GM06990 (cell line): Measurements from ENCODE around the gene ANKRD60.

Source experiments
- DNase-seq: peaks from one replicate; pipeline ENCODE4 v3.0.0-alpha.2; 2011; ENCODE audit not compliant: insufficient read length; ENCODE audit errors: extremely low read depth
- H3K27me3 ChIP-seq: replicated peaks from 2 replicates; pipeline ENCODE4 v1.6.0; 2011; ENCODE audit warnings: low read length; ENCODE audit not compliant: control insufficient read depth, insufficient read depth
- H3K36me3 ChIP-seq: 2 replicates; pipeline ENCODE4 v1.5.1; 2011; ENCODE audit warnings: low read length; ENCODE audit not compliant: control insufficient read depth, insufficient read depth
- H3K4me3 ChIP-seq: replicated peaks from 2 replicates; pipeline ENCODE4 v1.5.1; 2011; ENCODE audit warnings: low read depth, mild to moderate bottlenecking, control low read depth, low read length
- TF ChIP-seq, protein P1 (sequence below): IDR thresholded peaks from 2 replicates; pipeline ENCODE4 v1.5.1; 2011; ENCODE audit warnings: low read length, control low read depth, mild to moderate bottlenecking, inconsistent platforms; ENCODE audit not compliant: insufficient read depth, poor library complexity, severe bottlenecking

ANKRD60 gene

DNA sequence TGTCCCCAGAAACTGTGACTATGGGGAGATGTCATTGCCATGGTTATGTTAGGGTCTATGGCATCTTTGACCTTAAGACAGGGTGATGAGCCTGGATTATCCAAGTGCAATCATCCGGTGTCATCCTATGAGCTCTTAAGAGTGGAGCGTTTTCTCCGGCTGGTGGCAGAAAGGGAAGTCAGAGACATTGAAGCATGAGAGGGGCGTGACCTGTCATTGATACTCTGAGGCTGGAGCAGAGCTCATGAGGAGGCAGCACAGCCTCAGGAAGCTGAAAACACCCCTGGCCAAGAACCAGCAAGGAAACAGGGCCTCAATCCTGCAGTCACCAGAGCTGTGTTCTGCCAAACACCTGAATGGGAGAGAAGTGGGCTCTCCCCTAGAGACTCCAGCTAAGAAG lies 59.6 kb downstream of the ANKRD60 start:
- peaks cover 1% of the 10 kb centered on the region for H3K27me3 ChIP-seq
- DNase-seq = no peak
- H3K36me3 ChIP-seq = no peaks in the 10 kb centered on the region
- TF ChIP-seq, protein P1, sequence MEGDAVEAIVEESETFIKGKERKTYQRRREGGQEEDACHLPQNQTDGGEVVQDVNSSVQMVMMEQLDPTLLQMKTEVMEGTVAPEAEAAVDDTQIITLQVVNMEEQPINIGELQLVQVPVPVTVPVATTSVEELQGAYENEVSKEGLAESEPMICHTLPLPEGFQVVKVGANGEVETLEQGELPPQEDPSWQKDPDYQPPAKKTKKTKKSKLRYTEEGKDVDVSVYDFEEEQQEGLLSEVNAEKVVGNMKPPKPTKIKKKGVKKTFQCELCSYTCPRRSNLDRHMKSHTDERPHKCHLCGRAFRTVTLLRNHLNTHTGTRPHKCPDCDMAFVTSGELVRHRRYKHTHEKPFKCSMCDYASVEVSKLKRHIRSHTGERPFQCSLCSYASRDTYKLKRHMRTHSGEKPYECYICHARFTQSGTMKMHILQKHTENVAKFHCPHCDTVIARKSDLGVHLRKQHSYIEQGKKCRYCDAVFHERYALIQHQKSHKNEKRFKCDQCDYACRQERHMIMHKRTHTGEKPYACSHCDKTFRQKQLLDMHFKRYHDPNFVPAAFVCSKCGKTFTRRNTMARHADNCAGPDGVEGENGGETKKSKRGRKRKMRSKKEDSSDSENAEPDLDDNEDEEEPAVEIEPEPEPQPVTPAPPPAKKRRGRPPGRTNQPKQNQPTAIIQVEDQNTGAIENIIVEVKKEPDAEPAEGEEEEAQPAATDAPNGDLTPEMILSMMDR = no peak
- no peak overlapping the region for H3K4me3 ChIP-seq

DNA sequence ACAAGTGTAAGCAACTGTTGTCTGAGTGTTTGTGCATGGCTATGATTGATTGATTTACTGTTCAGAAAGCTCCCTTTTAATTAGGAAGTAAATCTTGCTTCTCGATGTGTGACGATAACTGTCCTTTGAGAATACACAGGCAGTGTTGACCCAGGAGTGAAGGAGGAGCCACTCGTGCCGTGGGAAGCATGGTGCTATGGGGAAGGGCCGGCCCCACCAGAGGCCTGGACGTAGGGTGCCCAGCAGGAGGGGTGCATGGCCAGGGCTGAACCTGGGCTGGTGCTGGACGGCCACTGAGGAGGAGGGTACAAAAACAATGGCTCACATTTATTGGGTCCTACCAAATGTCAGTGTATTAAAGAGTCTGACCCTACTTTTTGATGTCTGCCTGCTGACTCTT lies 60.7 kb downstream of the ANKRD60 start:
- peaks cover 1% of the 10 kb centered on the region for H3K27me3 ChIP-seq
- no peak for DNase-seq
- H3K36me3 ChIP-seq = no peaks in the 10 kb centered on the region
- TF ChIP-seq, protein P1 = no peak
- H3K4me3 ChIP-seq = no peak overlapping the region
